AG04450 (cell line): Measurements from ENCODE around the gene NDUFS3. TPM values are rescaled to one million over a fixed set of nuclear protein-coding genes. Genes with fewer than 3 reads are reported as not detected.

Source experiments
- CTCF ChIA-PET: fragments of 300-600, 350-600 bp; formaldehyde crosslinking; extraction: SDS; loops from one replicate; lab custom pipeline; 2022; ENCODE audit warnings: antibody characterized with exemption, inconsistent platforms; lab: Charles Lee
- POLR2A ChIA-PET: fragments of 350-600 bp; formaldehyde crosslinking; extraction: SDS; loops from one replicate; lab custom pipeline; 2021; ENCODE audit warnings: antibody characterized with exemption, inconsistent platforms; lab: Yijun Ruan, JAX
- DNase-seq: peaks from one replicate; pipeline ENCODE4 v3.0.0-alpha.2; 2011; ENCODE audit warnings: low read depth, low spot score
- H3K27ac ChIP-seq: one replicate; pipeline ENCODE4 v1.5.1; 2012; ENCODE audit warnings: low read depth, low read length, control low read depth
- H3K27me3 ChIP-seq: one replicate; pipeline ENCODE4 v1.6.0; 2012; ENCODE audit warnings: low read length; ENCODE audit not compliant: control insufficient read depth, insufficient read depth
- H3K4me3 ChIP-seq: 2 replicates; pipeline ENCODE4 v1.5.1; 2011; ENCODE audit warnings: mild to moderate bottlenecking, low read depth, low read length, control low read depth
- H3K9me3 ChIP-seq: 2 replicates; pipeline ENCODE4 v1.5.1; 2012; ENCODE audit warnings: low read length; ENCODE audit not compliant: control insufficient read depth, insufficient read depth
- polyA plus RNA-seq: library from polyadenylated mRNA; depleted of rRNA; stranded (reverse); fragments of >200 nt; gene quantifications from 2 replicates; pipeline ENCODE4 v1.2.3, GENCODE V29; 2011
- TF ChIP-seq, protein P1 (sequence below): IDR thresholded peaks from 2 replicates; pipeline ENCODE4 v1.5.1; 2011; ENCODE audit warnings: low read depth, low read length, control low read depth, inconsistent platforms

Gene NDUFS3
- polyA plus RNA-seq, 1 experiment = 106 TPM

DNA sequence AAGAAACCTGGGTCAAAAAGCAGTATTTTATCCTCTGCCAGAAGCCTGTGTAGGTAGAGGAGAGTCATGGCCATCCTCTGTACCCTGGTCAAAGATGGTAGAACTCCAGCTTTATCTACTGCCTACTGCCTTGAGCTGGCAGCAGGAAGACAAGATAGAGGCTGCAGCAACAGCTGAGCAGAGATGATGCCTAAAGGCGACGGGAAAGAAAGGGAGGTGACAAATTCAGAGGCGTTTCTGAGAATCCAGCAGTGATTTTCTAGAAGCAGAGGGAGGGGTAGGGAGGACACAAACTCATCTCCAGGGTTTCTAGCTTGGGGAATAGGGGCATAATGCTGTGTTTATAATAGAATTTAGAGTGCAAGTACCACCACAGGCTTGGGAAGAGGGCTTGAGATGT is 30.8 kb downstream of the NDUFS3 start:
- ChIA-PET POLR2A (interaction anchor here (0.6 kb wide), 1 partner anchor 38 kb away, joined by 3 read pairs; no protein-coding TSS in a partner anchor), CTCF (no interaction called here)
- TF ChIP-seq, protein P1, sequence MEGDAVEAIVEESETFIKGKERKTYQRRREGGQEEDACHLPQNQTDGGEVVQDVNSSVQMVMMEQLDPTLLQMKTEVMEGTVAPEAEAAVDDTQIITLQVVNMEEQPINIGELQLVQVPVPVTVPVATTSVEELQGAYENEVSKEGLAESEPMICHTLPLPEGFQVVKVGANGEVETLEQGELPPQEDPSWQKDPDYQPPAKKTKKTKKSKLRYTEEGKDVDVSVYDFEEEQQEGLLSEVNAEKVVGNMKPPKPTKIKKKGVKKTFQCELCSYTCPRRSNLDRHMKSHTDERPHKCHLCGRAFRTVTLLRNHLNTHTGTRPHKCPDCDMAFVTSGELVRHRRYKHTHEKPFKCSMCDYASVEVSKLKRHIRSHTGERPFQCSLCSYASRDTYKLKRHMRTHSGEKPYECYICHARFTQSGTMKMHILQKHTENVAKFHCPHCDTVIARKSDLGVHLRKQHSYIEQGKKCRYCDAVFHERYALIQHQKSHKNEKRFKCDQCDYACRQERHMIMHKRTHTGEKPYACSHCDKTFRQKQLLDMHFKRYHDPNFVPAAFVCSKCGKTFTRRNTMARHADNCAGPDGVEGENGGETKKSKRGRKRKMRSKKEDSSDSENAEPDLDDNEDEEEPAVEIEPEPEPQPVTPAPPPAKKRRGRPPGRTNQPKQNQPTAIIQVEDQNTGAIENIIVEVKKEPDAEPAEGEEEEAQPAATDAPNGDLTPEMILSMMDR = no peak
- H3K9me3 ChIP-seq = no peaks in the 10 kb centered on the region
- DNase-seq = no peak
- no peak overlapping the region for H3K27ac ChIP-seq
- no peak overlapping the region for H3K4me3 ChIP-seq
- H3K27me3 ChIP-seq = no peaks in the 10 kb centered on the region

DNA sequence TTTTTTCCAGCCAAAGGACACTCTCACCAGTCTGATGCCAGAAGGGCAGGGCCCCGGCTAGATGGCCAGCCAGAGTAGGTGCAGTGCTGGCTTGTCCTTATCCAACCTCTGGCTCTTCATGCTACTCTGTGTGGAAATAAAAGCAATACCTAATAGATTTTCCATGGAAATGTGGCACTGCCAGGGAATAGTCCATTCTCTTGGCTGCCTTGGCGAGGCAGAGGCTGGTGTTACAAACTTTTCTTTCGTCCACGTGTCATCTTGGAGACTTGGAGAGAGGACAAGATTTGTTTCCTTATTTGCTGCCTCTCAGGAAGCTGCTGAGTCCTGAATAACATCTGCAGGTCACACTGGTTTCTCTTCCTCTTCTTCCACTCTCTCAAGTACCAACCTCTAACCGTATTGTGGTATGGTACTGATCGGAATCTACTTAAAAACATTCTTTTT is 32.5 kb downstream of the NDUFS3 start:
- POLR2A ChIA-PET = no interaction called here

DNA sequence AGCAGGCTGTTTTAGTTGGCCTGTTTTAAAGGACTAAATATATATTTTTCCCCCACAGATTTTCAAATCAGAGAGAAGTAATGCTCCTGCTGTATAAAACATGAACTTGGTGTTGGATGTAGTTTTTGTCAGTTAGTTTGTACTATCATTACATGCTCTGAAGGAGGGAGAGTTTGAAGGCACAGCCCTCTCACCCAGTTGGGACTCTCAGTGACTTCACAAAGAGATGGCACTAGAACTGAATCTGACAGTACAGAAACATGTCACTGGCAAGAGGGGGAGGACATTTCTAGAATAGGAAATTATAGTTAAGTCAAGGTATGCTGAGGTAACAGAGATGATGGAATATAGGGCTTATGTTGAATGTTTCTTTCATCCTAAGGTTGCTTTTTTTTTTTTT is 36.4 kb downstream of the NDUFS3 start:
- Histone ChIP-seq H3K4me3 (no peak overlapping the region), H3K9me3 (no peaks in the 10 kb centered on the region), H3K27ac (no peak overlapping the region), H3K27me3 (no peaks in the 10 kb centered on the region)
- TF ChIP-seq, protein P1 = no peak
- DNase-seq = no peak
- ChIA-PET CTCF (interaction anchor here (4.3 kb wide), 1 partner anchor 242 kb away, joined by 39 read pairs; no protein-coding TSS in a partner anchor), POLR2A (no interaction called here)

More for the DNA sequence above, 32.5 kb downstream of the NDUFS3 start:
- Histone ChIP-seq H3K9me3 (no peaks in the 10 kb centered on the region), H3K4me3 (no peak overlapping the region), H3K27ac (no peak overlapping the region), H3K27me3 (no peaks in the 10 kb centered on the region)
- no peak for DNase-seq
- CTCF ChIA-PET = no interaction called here
- TF ChIP-seq, protein P1 = no peak

DNA sequence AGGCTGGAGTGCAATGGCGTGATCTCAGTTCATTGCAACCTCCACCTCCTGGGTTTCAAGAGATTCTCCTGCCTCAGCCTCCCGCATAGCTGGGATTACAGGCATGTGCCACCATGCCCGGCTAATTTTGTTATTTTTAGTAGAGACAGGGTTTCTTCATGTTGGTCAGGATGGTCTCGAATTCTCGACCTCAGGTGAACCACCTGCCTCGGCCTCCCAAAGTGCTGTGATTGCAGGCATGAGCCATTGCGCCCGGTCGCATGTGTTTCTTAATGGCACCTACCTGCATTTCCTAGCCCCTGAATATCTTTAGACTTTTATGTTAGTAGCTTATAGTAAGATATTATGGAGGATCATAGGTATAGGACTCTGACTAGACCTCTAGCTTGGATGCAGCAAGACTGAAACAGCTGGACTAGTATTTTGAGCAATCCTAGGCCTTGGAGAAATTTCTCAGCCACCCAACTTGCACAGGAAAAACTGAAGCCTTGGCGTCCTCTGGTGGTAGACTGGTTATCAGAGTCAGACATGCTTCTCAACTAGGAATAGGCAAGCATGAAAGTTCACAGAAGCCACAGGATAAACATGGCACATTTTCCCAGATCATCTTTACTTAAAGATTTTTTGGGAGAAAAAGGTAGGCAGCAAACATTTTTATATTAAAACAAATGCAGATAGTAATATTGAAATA is 38.0 kb downstream of the NDUFS3 start:
- TF ChIP-seq, protein P1 = peak; percentile 99
- Histone ChIP-seq H3K27ac (no peak overlapping the region), H3K9me3 (no peaks in the 10 kb centered on the region), H3K4me3 (no peak overlapping the region), H3K27me3 (no peaks in the 10 kb centered on the region)
- ChIA-PET CTCF (interaction anchor here (0.6 to 4.3 kb wide), 24 partner anchors 9 to 842 kb away, joined by 3 to 39 read pairs (median 4); partner anchors contain the start of genes CELF1, KBTBD4 and NDUFS3), POLR2A (interaction anchor here (0.5 to 1.3 kb wide), 4 partner anchors 9 to 217 kb away, joined by 3 to 10 read pairs (median 4); no protein-coding TSS in a partner anchor)
- peak; percentile 69 for DNase-seq

DNA sequence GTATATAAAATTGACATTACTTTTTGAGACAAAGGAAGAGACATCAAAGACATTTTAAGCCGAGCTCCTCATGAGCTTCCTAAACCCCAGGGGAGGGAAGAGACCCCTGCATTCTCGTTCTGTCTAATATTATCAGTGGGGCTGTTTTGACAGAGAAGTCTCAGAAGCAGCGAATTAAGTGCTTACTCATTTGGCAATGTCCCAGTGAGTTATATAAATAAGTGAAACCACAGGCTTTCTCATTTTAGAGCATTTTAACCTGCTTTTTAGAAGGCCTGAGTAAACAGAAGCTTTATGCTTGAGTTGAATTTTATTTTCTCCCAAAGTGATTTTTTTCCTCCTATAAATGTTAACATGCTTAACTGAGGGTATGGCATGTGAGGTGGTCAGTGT is 38.5 kb downstream of the NDUFS3 start:
- POLR2A ChIA-PET = interaction anchor here (0.8 to 1.3 kb wide), 2 partner anchors 9 to 218 kb away, joined by 3 to 5 read pairs; no protein-coding TSS in a partner anchor
- Histone ChIP-seq H3K4me3 (no peak overlapping the region), H3K9me3 (no peaks in the 10 kb centered on the region), H3K27ac (no peak overlapping the region), H3K27me3 (no peaks in the 10 kb centered on the region)
- DNase-seq = peak; percentile 44
- TF ChIP-seq, protein P1 = no peak
- CTCF ChIA-PET = interaction anchor here (0.6 to 4.3 kb wide), 15 partner anchors 9 to 244 kb away, joined by 3 to 39 read pairs (median 6); partner anchors contain the start of genes CELF1, KBTBD4 and NDUFS3
